HG02759 (cell line): ENCODE measurements around the gene MRPS2.
"Not testable (repeated sequence)": the region's sequence is repeated elsewhere in the genome, so short reads cannot be mapped to it uniquely, and the experiment has no call there.

Experiments used
- ATAC-seq: cut with Tn5 transposase; IDR thresholded peaks from one replicate; pipeline ENCODE4 v1.9.1; 2021; ENCODE audit warnings: mild to moderate bottlenecking, moderate library complexity; ENCODE audit not compliant: unreplicated experiment

Gene MRPS2

GRCh38 chr9:135500525-135501260 is at the start of gene MRPS2:
Gene MRPS2, plus strand, starts transcription at chr9:135500682. Its CDS starts 29 bp downstream, at chr9:135500711.
- peak; percentile 90 for ATAC-seq

- no peak for ATAC-seq
Observed at GRCh38 chr9:135450956-135451355, 49.5 kb upstream of the MRPS2 start.

- ATAC-seq, result not testable (repeated sequence)
Observed at GRCh38 chr9:135451909-135452308, 48.6 kb upstream of the MRPS2 start.

DNA sequence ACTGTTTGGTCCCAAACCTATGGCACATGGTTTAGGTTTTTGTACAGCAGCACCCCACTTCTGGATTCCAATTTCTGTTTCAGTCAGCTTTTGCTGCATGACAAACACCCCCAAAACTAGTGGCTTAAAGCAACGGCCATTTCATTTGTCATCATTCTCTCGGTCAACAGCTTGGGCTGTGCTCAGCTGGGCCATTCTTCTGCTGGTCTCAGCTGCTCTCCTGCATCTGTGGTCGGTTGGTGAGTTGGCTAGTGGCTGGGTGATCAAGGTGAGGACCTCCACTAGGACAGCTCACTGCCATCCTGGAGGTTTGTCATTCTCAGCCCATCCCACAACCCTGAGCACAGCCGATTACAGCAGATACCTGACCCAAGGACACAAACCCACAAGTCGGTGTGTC is 45.7 kb upstream of the MRPS2 start:
- ATAC-seq, result no peak

DNA sequence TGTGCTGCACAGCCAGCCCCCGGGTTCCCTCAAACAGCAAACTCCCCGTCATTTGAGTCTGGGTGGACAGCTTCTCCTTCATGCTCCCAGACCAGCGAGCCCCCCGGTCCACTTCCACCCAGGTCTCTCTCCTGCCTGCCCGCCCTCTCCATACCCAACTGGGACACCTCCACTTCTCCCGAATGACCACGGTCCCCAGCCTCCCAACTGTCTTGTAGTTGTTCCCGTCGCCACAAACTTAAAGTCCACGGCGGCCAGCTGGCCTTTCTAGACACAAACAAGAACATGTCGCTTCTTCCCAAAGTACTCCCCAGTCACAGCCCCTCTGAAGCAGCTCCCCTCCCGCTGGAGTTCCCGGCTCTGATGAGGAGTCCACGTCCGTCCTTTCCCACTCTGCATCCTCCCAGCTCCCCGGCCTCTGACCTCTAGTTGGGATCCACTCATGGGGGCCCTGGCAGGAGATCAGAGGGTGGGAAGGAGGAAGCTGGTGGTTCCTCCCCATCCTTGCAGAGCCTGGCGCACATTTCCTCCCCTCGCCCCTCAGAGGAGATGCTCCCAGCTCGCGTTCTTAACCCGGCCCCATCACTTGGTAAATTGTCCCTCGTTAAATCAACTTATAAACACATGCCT is 45.0 kb upstream of the MRPS2 start:
- ATAC-seq, result no peak

GRCh38 chr9:135456436-135457104 is 43.9 kb upstream of the MRPS2 start:
- ATAC-seq, result no peak

DNA sequence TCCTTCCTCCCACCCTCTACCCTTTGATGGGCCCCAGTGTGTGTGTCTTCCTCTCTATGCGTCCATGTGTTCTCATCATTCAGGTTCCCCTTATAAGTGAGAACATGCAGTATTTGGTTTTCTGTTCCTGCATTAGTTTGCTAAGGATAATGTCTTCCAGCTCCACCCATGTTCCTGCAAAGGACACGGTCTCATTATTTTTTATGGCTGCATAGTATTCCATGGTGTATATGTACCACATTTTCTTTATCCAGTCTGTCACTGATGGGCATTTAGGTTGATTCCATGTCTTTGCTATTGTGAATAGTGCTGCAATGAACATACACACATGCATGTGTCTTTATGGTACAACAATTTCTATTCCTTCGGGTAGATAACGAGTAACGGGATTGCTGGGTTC is 42.0 kb upstream of the MRPS2 start:
- not testable (repeated sequence) for ATAC-seq

DNA sequence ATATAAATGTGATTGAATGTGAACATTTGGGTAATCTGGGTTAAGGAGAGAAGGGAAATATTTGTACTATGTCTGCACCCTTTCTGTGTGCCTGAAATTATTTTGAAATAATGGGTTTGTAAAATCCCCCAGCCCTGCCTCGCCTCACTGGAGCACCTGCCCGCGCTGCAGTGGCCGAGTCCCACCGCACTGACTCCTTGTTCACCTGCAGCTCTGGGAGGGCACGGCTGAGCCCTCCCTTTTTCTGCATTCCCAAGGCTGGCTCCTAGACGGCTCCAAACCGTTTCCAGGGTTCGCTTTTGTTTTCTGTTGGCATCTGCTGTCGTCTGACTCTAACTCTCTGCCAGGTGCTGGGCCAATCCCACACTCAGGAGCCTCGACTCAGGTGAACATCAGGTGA is 38.5 kb upstream of the MRPS2 start:
- ATAC-seq, result no peak

- ATAC-seq, result no peak
Observed at GRCh38 chr9:135463140-135463539, 37.3 kb upstream of the MRPS2 start.

- ATAC-seq, result no peak
Observed at GRCh38 chr9:135464181-135464580, 36.3 kb upstream of the MRPS2 start.

DNA sequence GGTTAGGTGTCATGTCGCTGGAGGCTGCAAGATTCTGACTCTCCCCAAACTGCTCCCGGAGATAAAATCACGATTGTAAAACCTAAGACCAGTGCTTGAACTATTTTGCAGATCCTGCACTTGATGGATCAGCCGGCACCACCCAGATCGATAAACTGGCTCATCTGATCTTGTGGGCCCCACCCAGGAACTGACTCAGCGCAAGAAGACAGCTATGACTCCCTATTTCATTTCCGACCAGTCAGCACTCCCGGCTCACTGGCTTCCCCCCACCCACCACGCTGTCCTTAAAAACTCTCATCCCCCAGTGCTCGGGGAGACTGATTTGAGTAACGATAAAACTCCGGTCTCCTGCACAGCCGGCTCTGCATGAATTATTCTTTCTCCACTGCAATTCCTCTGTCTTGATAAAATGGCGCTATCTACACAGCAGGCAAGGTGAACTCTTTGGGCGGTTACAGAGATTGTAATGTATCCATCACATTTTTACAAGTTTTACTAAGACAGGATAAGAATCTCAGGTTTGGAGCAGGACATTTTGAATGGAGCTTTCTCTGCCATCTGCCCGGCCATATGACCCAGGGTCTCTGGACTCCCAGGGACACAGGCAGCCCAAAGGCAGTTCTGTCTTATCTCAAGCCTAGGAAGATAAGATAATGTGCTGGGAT is 31.5 kb upstream of the MRPS2 start:
- ATAC-seq, result no peak

GRCh38 chr9:135471791-135472640 is 28.5 kb upstream of the MRPS2 start:
- no peak for ATAC-seq

DNA sequence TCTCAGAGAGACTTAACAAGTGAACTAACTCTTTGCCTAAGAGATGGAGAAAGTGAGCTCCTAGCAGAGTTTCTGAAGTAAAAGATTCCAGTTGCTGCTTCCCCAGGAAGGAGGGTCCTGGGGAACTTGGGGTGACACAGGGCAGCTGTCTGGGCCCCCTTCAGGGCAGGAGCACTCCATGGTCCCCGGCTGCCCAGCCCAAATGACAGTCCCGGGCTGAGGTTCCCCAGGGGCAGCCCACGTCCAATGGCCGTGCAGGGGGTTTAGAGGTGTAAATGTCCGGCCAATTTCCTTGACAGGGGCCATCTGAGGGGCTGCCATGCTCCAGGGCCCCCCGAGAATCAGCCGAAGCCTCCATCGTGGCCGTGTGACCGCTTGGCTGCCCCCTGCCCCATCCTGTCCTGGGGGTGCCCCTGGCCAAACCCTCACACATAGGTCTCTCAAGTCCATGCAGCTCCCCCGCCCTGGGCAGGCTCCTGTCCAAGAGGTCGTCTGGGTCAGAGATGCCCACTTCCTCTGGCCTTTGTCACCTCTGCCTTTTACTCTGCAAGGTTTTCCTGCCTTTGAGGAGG is 26.4 kb upstream of the MRPS2 start:
- ATAC-seq, result no peak

DNA sequence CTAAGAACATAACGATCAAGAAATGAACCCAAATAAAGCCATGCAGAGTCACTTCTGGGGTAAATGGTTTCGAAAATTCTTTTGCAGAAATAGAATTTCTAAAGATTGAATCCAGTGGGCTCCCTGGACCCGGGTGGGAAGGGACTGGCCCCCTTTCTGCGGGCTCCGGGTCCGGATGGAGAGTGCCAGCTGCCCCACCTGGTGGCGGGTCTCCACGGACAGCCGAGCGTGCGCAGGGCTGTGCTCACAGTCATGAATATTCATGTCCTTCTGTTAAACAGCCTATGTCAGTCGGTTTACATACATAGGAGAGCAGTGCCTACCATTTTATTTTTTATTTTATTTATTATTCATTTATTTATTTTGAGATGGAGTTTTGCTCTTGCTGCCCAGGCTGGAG is 25.6 kb upstream of the MRPS2 start:
- ATAC-seq, result no peak

- no peak for ATAC-seq
Observed at GRCh38 chr9:135476561-135477355, 23.7 kb upstream of the MRPS2 start.

- ATAC-seq, result no peak
Observed at GRCh38 chr9:135478191-135478590, 22.3 kb upstream of the MRPS2 start.

DNA sequence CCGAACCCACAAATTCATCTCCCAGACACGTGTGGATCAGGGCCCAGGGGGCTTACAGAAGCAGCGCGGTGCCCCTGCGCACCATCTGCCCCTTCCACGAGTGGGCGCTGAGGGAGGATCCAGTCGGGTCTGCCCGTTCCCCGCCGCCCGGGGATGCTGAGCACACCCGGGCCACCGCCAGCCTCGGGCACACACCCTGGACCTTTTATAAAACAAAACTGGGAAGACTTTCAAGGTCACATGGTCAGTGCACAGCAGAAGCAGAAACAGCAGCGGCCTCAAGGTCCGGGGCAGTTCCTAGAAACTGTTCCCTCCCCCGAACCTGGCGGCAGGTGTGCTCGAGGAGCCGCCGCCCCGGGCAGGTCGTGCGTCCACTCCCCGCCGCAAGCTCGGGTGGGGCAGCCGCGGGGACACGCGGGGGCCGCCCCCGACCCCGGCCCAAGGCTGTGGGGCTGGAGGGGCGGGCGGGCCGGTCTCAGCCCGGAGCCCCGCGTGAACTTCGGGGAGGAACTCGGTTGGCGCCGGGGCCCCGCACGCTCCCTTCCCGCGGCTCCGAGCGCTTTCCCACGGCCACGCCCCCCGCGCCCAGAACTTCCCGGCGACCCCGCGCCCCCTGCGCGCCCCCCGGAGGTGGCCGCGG is 21.5 kb upstream of the MRPS2 start:
- ATAC-seq, result peak; percentile 23

- ATAC-seq, result peak; percentile 47
Observed at GRCh38 chr9:135479469-135480052, 20.9 kb upstream of the MRPS2 start, which contains the start of gene PPP1R26. Gene PPP1R26, plus strand, starts transcription at chr9:135479782. Its CDS starts 4,729 bp downstream, at chr9:135484511.
